ENCODE measurements around the gene AP3D1. TPM values are rescaled to one million over a fixed set of nuclear protein-coding genes. Genes with fewer than 3 reads are reported as not detected.
A peak's percentile ranks its signal among the peaks of the same experiment; 100 is the strongest.
"Not testable (repeated sequence)": the region's sequence is repeated elsewhere in the genome, so short reads cannot be mapped to it uniquely, and the experiment has no call there.

The AP3D1 gene
- total and polyA plus RNA-seq, 7 donors, result 51.5 to 120 (median 81.3) TPM

DNA sequence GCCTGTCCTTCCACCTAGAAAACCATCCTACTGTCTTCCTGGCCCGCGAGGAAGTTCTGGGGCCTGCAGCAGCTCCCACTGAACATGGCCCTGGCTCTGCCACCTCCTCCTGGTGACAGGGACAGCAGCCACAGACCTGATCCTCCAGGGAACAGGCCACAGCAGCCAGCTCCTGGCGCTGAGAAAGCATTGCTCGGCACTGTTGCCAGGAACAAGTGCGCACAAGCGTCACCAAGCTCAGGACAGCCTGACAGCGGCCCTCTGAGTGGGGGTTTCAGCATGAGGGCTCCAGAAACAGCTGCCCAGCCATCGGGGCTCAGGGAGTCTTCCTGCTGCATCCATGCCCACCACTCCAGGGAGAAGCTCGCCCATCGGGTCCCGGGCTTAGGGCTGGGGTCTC lies 21.9 kb downstream of the AP3D1 start:
- WGBS, 3 donors, result 81 to 88% (median 83%) methylated on average over 11 of the region's 11 CpGs
- no peaks in the 10 kb centered on the region for H3K4me1 ChIP-seq
- H3K4me3 ChIP-seq, result no peak overlapping the region
- peak; percentile 31 to 71 (median 56) for ATAC-seq
- no peak overlapping the region for H3K27ac ChIP-seq
- H3K9me3 ChIP-seq, result no peaks in the 10 kb centered on the region
- H3K36me3 ChIP-seq (ENCODE audit: insufficient read depth in 1 of 2, low read depth in 1 of 2), result peaks cover 3 to 84% of the 10 kb centered on the region in 2 donors
- intact Hi-C loops (cut with DNase I), result no loop called here
- H3K27me3 ChIP-seq (ENCODE audit: insufficient read depth in 3 of 3, low read length in 2 of 3), result no peaks in the 10 kb centered on the region
- TF ChIP-seq, protein P1, sequence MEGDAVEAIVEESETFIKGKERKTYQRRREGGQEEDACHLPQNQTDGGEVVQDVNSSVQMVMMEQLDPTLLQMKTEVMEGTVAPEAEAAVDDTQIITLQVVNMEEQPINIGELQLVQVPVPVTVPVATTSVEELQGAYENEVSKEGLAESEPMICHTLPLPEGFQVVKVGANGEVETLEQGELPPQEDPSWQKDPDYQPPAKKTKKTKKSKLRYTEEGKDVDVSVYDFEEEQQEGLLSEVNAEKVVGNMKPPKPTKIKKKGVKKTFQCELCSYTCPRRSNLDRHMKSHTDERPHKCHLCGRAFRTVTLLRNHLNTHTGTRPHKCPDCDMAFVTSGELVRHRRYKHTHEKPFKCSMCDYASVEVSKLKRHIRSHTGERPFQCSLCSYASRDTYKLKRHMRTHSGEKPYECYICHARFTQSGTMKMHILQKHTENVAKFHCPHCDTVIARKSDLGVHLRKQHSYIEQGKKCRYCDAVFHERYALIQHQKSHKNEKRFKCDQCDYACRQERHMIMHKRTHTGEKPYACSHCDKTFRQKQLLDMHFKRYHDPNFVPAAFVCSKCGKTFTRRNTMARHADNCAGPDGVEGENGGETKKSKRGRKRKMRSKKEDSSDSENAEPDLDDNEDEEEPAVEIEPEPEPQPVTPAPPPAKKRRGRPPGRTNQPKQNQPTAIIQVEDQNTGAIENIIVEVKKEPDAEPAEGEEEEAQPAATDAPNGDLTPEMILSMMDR (IDR thresholded peaks at IDR 0.05), result no peak
- peak in 1 of 2 donors; percentile 54 for DNase-seq

- peak in 2 of 4 donors; percentile 41 to 50 for ATAC-seq
- no peaks in the 10 kb centered on the region for H3K4me1 ChIP-seq
- DNase-seq, result no peak
- intact Hi-C loops (cut with DNase I), result no loop called here
- H3K27me3 ChIP-seq (ENCODE audit: insufficient read depth in 3 of 3, low read length in 2 of 3), result no peaks in the 10 kb centered on the region
- peaks cover 3 to 87% of the 10 kb centered on the region in 2 donors for H3K36me3 ChIP-seq (ENCODE audit: insufficient read depth in 1 of 2, low read depth in 1 of 2)
- TF ChIP-seq, protein P1 (IDR thresholded peaks at IDR 0.05), result no peak
- H3K27ac ChIP-seq, result no peak overlapping the region
- no peak overlapping the region for H3K4me3 ChIP-seq
- 92 to 97% (median 93%) methylated on average over 19 to 21 of the region's 21 CpGs for WGBS, 3 donors
- no peaks in the 10 kb centered on the region for H3K9me3 ChIP-seq
Measured at GRCh38 chr19:2129022-2129421, 22.3 kb downstream of the AP3D1 start.

DNA sequence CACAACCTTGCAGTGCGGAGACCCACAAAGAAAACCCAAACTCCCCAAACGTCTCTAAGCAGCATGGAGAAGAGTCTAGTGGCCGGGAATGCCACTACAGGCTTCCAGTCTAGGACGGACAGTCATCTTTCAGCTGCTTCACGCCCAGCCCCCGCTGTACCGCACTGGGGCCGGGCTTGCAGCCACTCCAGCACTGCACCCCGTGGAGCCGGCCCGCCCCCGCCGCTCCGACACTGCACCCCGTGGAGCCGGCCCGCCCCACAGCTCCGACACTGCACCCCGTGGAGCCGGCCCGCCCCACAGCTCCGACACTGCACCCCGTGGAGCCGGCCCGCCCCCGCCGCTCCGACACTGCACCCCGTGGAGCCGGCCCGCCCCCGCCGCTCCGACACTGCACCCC lies 23.1 kb downstream of the AP3D1 start:
- H3K27me3 ChIP-seq (ENCODE audit: insufficient read depth in 3 of 3, low read length in 2 of 3); H3K4me3 ChIP-seq; H3K27ac ChIP-seq; H3K4me1 ChIP-seq; H3K9me3 ChIP-seq; intact Hi-C loops (cut with DNase I); DNase-seq; ATAC-seq: not testable (repeated sequence)
- 83 to 90% (median 84%) methylated on average over 23 to 26 of the region's 34 CpGs for WGBS, 3 donors
- peaks cover 6 to 90% of the 10 kb centered on the region in 2 donors for H3K36me3 ChIP-seq (ENCODE audit: insufficient read depth in 1 of 2, low read depth in 1 of 2)

GRCh38 chr19:2127758-2128157 lies 23.6 kb downstream of the AP3D1 start:
- TF ChIP-seq, protein P1 (IDR thresholded peaks at IDR 0.05), result no peak
- Histone ChIP-seq H3K27ac (no peak overlapping the region), H3K36me3 (ENCODE audit: insufficient read depth in 1 of 2, low read depth in 1 of 2) (peaks cover 11 to 90% of the 10 kb centered on the region in 2 donors), H3K4me1 (no peaks in the 10 kb centered on the region), H3K9me3 (no peaks in the 10 kb centered on the region), H3K4me3 (no peak overlapping the region), H3K27me3 (ENCODE audit: insufficient read depth in 3 of 3, low read length in 2 of 3) (no peaks in the 10 kb centered on the region)
- 78 to 83% (median 79%) methylated on average over 19 of the region's 19 CpGs for WGBS, 3 donors
- DNase-seq (no peak), ATAC-seq (peak in 3 of 4 donors; percentile 24 to 60 (median 32))
- intact Hi-C loops (cut with DNase I), result no loop called here

- Histone ChIP-seq H3K27ac (no peak overlapping the region), H3K36me3 (ENCODE audit: insufficient read depth in 1 of 2, low read depth in 1 of 2) (peaks cover 9 to 90% of the 10 kb centered on the region in 2 donors), H3K9me3 (no peaks in the 10 kb centered on the region), H3K4me3 (no peak overlapping the region), H3K4me1 (no peaks in the 10 kb centered on the region), H3K27me3 (ENCODE audit: insufficient read depth in 3 of 3, low read length in 2 of 3) (no peaks in the 10 kb centered on the region)
- no peak for DNase-seq
- TF ChIP-seq, protein P1 (IDR thresholded peaks at IDR 0.05), result no peak
- ATAC-seq, result no peak
- WGBS, 3 donors, result 88 to 94% (median 93%) methylated on average over 22 to 24 of the region's 24 CpGs
- intact Hi-C loops (cut with DNase I), result no loop called here
Measured at GRCh38 chr19:2126879-2127518, 24.4 kb downstream of the AP3D1 start.
